Neutrophil (primary cell): ENCODE data around the gene SCARF1.

Source experiments
- H3K27ac ChIP-seq: fragments of 200-600 bp; sonication (generic); 2 replicates; pipeline ENCODE4 v1.5.1; 2016; ENCODE audit warnings: mild to moderate bottlenecking, moderate library complexity
- H3K27me3 ChIP-seq: fragments of 200-600 bp; sonication (generic); 2 replicates; pipeline ENCODE4 v1.6.0; 2016; ENCODE audit warnings: mild to moderate bottlenecking
- H3K36me3 ChIP-seq: fragments of 200-600 bp; sonication (generic); 2 replicates; pipeline ENCODE4 v1.5.1; 2017
- H3K4me1 ChIP-seq, 2 experiments: fragments of 200-600 bp in 1 of 2; sonication (generic) in 1 of 2; 1 replicate in 1 of 2; 2 replicates in 1 of 2; pipeline versions ENCODE4 v1.5.1 to v1.6.1; 2013 to 2016; ENCODE audit warnings: low read depth in 1 of 2, low read length in 1 of 2, mild to moderate bottlenecking in 1 of 2, moderate library complexity in 1 of 2; ENCODE audit not compliant: control insufficient read depth in 1 of 2, insufficient read depth in 1 of 2
- H3K4me3 ChIP-seq, 2 experiments: fragments of 200-600 bp in 1 of 2; sonication (generic) in 1 of 2; 1 replicate in 1 of 2; 2 replicates in 1 of 2; pipeline ENCODE4 v1.5.1; 2013 to 2016; ENCODE audit warnings: low read depth in 1 of 2, low read length in 1 of 2, mild to moderate bottlenecking in 1 of 2, moderate library complexity in 1 of 2
- H3K9me3 ChIP-seq: fragments of 200-600 bp; sonication (generic); 2 replicates; pipeline ENCODE4 v1.5.1; 2016
- TF ChIP-seq, protein P1 (sequence below): fragments of 200-600 bp; sonication (generic); IDR thresholded peaks from 2 replicates; pipeline ENCODE4 v1.5.1; 2016; ENCODE audit warnings: antibody characterized with exemption

The SCARF1 gene

DNA sequence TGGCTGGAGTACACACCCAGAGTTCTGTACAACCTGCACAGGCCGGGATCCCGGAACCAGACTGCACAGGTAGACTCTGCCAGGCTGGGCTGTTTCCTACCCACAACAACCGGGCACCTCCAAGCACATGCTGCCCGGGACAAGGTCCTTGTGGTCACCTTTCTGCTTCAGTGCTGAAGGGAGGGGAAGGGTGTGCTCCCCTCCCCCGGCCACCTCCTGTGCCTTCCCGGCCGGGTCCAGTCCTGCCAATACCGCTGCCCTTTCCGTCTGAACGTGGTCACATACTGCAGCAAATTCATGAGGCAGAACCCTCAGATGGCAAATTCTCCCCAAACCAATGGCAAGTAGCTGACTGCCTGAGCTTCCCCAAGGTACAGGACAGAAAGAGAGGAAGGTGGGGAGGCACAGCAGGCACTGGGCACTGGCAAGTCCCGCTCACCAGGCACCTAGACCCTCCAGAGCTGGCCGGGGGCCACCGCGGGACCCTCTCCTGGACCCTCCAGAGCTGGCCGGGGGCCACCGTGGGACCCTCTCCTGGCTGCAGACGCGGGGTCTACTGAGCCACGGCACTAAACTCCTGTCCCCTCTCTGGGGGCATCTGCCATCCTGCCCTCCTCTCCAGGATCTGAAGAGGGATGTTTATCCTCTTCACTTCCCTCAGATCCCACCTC, 39.7 kb downstream of the SCARF1 start:
- Histone ChIP-seq H3K4me3 (no peak overlapping the region), H3K27me3 (peaks cover 24% of the 10 kb centered on the region), H3K27ac (no peak overlapping the region), H3K9me3 (peaks cover 13% of the 10 kb centered on the region), H3K4me1 (peaks cover 16 to 25% of the 10 kb centered on the region in 2 experiments), H3K36me3 (peaks cover 74% of the 10 kb centered on the region)
- TF ChIP-seq, protein P1, sequence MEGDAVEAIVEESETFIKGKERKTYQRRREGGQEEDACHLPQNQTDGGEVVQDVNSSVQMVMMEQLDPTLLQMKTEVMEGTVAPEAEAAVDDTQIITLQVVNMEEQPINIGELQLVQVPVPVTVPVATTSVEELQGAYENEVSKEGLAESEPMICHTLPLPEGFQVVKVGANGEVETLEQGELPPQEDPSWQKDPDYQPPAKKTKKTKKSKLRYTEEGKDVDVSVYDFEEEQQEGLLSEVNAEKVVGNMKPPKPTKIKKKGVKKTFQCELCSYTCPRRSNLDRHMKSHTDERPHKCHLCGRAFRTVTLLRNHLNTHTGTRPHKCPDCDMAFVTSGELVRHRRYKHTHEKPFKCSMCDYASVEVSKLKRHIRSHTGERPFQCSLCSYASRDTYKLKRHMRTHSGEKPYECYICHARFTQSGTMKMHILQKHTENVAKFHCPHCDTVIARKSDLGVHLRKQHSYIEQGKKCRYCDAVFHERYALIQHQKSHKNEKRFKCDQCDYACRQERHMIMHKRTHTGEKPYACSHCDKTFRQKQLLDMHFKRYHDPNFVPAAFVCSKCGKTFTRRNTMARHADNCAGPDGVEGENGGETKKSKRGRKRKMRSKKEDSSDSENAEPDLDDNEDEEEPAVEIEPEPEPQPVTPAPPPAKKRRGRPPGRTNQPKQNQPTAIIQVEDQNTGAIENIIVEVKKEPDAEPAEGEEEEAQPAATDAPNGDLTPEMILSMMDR: no peak

DNA sequence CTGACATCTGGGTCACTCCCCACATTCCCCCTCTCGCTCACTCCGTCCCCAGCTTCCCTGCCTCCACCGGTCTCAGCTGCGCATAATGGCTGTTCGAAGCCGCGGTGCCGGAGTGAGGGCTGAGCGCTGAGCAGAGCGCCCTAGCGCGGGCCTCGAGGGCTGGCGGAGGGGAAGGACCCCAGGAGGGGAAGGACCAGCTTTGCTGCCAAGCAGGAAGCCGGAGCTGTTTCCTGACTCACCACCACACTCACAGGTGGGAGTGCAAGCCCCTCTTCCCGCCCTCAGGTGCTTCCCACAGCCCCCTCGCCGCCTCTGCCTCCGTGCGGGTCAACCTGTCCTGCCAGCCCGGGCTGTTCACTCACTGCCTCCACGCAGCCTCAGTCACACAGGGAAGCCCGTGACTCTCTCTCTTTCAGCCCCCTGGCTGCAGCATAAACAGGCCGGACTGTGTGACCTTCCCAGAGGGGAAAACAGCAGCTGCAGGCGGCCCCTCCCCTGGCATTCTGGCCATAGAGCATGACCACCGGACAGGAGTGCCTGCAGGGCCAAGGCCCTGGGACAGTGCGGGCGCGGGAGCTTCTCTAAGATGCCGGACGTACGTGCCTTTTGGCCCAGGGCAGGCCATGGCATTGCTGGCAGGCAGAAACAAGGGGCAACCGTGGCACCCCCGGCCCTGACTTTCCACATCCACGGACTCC, 40.6 kb downstream of the SCARF1 start:
- H3K4me3 ChIP-seq: no peak overlapping the region
- H3K27me3 ChIP-seq: peaks cover 24% of the 10 kb centered on the region
- TF ChIP-seq, protein P1: no peak
- peaks cover 68% of the 10 kb centered on the region for H3K36me3 ChIP-seq
- peak overlapping the region; percentile 16 for H3K27ac ChIP-seq
- H3K9me3 ChIP-seq: peaks cover 13% of the 10 kb centered on the region
- H3K4me1 ChIP-seq: peaks cover 16 to 25% of the 10 kb centered on the region in 2 experiments

DNA sequence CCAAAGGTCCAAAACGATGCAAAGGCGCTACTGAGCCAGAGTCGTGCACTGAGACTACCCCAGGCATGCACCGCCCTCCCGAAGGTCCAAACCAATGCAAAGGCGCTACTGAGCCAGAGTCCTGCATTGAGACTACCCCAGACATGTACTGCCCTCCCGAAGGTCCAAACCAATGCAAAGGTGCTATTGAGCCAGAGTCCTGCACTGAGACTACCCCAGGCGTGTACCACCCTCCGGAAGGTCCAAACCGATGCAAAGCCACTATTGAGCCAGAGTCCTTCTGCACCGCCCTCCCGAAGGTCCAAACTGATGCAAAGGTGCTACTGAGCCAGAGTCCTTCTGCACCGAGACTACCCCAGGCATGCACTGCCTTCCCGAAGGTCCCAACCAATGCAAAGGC, 44.0 kb downstream of the SCARF1 start:
- Histone ChIP-seq H3K9me3 (peaks cover 13% of the 10 kb centered on the region), H3K4me3 (no peak overlapping the region), H3K27me3 (peaks cover 24% of the 10 kb centered on the region), H3K4me1 (peaks cover 2 to 4% of the 10 kb centered on the region in 2 experiments), H3K36me3 (peaks cover 55% of the 10 kb centered on the region), H3K27ac (no peak overlapping the region)
- TF ChIP-seq, protein P1: no peak

DNA sequence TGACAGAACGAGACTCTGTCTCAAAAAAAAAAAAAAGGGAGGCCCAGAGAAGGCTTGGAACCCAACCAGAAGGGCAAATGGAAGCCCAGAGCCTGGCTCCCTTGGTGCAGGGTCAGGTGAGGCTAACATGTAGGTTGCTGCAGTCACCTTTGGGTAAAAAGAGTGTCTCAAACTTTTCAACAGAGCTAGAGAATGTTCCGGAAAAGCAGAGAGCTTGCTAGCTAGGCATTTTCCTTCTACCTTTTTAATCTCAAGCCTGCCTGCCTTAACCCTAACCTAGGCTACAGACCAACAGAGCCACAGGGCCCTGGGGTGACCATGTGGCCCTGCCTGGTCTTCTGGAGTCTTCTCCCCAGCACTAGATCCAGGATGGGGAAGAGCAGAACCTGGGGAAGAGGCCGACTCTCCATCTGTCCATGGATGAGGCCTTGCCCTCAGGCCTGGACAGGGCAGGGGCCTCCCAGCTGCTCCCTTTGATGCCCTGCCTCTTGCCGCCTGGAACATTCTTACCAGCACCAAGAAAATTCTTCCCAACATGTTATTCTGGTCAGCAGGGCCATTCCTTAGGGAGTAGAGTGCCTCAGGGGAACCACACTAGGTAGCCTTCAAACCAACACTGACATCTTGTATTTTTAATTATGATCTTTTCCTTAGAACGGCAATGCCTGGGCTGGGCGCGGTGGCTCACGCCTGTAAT, 47.0 kb downstream of the SCARF1 start:
- Histone ChIP-seq H3K4me3 (no peak overlapping the region), H3K4me1 (no peaks in the 10 kb centered on the region), H3K27me3 (peaks cover 2% of the 10 kb centered on the region), H3K9me3 (peaks cover 13% of the 10 kb centered on the region), H3K36me3 (peaks cover 38% of the 10 kb centered on the region), H3K27ac (peak overlapping the region; percentile 48)
- TF ChIP-seq, protein P1: no peak

DNA sequence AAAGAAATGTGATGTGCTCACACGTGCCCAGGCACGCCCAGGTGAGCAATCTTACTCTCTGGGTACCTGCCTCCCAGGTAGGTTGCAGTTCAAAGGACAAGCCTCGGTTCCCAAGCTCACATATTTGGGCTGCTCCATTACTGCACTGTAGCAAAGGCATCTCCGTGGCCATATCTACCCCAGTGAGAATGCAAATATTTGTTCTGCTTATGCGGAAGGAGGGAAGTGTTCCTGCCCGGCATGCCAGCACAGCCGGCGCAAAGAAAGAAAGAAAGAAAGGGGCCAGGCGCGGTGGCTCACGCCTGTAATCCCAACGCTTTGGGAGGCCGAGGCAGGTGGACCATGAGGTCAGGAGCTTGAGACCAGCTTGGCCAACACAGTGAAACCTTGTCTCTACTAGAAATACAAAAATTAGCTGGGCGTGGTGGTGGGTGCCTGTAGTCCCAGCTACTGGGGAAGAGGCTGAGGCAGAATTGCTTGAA, 47.6 kb downstream of the SCARF1 start:
- TF ChIP-seq, protein P1: no peak
- Histone ChIP-seq H3K27ac (peak overlapping the region; percentile 48), H3K27me3 (peaks cover 9% of the 10 kb centered on the region), H3K36me3 (peaks cover 39% of the 10 kb centered on the region), H3K4me1 (no peaks in the 10 kb centered on the region), H3K9me3 (peaks cover 13% of the 10 kb centered on the region), H3K4me3 (no peak overlapping the region)
